Measurements from ENCODE around the gene SZT2.
"Not testable (repeated sequence)": the region's sequence is repeated elsewhere in the genome, so short reads cannot be mapped to it uniquely, and the experiment has no call there.

Gene SZT2

GRCh38 chr1:43488165-43488564 lies 98.5 kb downstream of the SZT2 start:
- FAIRE-seq (no peak), DNase-seq (ENCODE audit: insufficient read length, low spot score) (no peak)
- no peak for TF ChIP-seq POLR2A (IDR thresholded peaks at IDR 0.05; ENCODE audit: low read depth, low read length)

DNA sequence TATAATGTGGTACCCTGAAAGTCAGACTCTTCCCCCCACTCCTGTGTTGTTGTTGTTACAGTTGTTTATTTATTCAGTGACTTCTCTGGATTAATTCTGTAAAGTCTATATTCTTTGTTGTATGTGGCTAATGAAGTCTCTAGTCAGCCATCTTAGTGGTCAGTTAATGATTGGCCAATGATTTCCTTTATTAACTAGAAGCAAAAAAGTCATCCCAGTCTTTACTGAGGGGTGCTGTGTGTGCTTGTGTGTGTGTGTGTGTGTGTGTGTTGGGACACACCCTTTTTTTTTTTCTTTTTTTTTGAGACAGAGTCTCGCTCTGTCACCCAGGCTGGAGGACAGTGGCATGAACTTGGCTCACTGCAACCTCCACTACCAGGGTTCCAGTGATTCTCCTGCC lies 101.4 kb downstream of the SZT2 start:
- DNase-seq (ENCODE audit: insufficient read length, low spot score) (no peak), FAIRE-seq (no peak)
- TF ChIP-seq POLR2A (IDR thresholded peaks at IDR 0.05; ENCODE audit: low read depth, low read length), result no peak

DNA sequence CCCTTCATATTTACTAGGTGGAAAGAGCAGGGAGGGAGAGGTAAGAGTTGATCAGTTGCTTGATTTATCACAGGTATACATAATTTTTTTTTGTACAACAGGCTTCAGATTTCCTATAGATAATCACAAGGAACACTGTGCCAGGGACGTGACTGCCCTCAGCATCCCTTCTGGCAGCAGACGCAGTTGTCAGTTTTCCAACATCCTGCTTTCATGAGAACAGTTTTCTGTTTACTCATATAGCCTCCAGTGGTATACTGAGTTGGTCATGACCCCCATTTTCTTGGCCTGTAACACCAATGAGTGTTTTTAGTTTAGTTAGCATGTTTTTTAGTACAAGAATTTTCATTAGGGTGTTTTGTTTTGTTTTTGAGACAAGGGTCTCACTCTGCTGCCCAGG lies 103.1 kb downstream of the SZT2 start:
- TF ChIP-seq POLR2A (IDR thresholded peaks at IDR 0.05; ENCODE audit: low read depth, low read length), result no peak
- no peak for DNase-seq (ENCODE audit: insufficient read length, low spot score)
- no peak for FAIRE-seq

DNA sequence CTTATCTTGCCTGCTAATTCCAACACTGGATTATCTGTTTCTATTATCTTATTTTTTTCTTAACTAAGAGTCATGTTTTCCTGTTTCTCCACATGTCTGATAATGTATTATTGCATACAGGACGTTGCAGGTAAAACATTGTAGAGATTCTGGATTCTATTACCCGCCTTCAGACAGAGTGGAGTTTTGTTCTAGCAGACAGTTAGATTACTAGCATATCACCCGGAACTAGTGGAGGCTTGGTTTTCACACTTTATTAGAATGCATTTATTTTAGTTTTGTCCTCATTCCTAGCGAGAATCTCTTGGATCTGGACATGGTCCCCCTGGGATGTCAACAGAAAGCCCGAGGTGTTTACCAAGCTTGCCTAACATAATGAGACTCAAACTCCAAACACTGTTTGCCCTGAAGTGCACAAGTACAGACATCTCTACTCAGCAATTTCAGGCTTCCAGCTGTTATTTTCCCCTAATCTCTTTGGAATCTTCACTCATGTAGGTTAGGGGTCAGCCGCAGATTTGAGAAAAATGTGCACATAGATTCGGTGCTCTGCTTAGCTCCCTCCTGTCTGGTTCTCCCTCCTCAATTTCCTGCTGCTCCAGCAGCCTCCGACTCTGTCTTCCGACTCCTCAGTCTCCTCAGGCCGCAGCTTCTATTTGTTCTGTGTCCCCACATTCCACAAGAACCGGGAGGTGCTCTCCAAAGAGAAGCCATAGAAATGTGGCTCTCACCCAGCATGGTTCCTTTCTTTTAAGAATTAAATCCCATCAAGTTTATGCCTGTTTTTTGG lies 104.2 kb downstream of the SZT2 start:
- no peak for DNase-seq (ENCODE audit: insufficient read length, low spot score)
- FAIRE-seq, result no peak

GRCh38 chr1:43495204-43495603 lies 105.5 kb downstream of the SZT2 start:
- no peak for TF ChIP-seq POLR2A (IDR thresholded peaks at IDR 0.05; ENCODE audit: low read depth, low read length)
- no peak for DNase-seq (ENCODE audit: insufficient read length, low spot score)
- FAIRE-seq, result no peak

More for the DNA sequence above, 104.2 kb downstream of the SZT2 start:
- TF ChIP-seq POLR2A (IDR thresholded peaks at IDR 0.05; ENCODE audit: low read depth, low read length), result no peak

DNA sequence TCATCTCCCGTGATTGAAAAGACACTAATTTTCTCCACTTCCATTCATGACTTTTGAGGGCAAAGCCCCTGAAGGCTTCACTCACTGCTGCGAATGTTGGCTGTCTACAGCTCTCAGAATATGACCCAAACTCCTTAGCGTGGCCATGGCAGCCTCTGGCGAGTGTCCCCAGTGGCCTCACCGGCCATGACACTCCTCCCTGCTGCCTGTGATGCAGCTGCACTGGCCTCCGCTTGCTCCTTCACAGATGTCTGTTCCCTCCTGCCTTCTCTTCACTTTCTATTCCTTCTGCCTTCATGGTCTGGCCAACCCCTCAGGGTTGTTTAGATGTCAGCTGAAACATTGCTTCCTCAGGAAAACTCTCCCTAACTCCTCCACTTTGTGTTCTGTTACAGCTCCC lies 110.2 kb downstream of the SZT2 start:
- DNase-seq (ENCODE audit: insufficient read length, low spot score) (no peak), FAIRE-seq (no peak)
- no peak for TF ChIP-seq POLR2A (IDR thresholded peaks at IDR 0.05; ENCODE audit: low read depth, low read length)

DNA sequence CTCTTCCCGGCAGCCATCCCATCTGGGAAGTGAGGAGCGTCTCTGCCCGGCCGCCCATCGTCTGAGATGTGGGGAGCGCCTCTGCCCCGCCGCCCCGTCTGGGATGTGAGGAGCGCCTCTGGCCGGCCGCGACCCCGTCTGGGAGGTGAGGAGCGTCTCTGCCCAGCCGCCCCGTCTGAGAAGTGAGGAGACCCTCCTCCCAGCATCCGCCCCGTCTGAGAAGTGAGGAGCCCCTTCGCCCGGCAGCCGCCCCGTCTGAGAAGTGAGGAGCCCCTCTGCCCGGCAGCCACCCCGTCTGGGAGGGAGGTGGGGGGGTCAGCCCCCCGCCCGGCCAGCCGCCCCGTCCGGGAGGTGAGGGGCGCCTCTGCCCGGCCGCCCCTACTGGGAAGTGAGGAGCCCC lies 112.1 kb downstream of the SZT2 start:
- not testable (repeated sequence) for DNase-seq (ENCODE audit: insufficient read length, low spot score); FAIRE-seq

DNA sequence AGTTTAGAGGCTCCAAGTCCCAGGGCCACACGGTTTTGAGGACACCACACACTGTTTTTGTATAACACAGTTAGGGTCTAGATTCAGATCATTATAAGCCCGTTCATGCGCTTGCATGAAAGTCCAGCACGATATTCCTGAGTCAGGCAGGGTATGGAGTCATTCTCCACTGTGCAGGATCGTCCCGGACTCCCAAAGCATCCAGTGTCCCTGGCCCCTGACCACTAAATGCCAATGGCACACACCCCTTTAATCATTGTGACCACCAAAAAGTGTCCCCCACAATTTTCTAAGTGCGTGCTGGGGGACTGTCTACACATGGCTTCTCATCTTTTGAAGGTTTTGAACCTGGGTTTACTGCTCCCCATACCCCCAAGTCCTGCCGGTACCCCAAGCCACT lies 113.8 kb downstream of the SZT2 start:
- FAIRE-seq (no peak), DNase-seq (ENCODE audit: insufficient read length, low spot score) (no peak)
- TF ChIP-seq POLR2A (IDR thresholded peaks at IDR 0.05; ENCODE audit: low read depth, low read length), result no peak

Data from H54 (cell line).